AG10803 (cell line): ENCODE results near the gene KRT4.

Experiments
- DNase-seq: peaks from one replicate; pipeline ENCODE4 v3.0.0; 2010; ENCODE audit warnings: low read depth
- H3K4me3 ChIP-seq: 2 replicates; pipeline ENCODE4 v1.5.1; 2011; ENCODE audit warnings: mild to moderate bottlenecking, low read length, control low read depth
- CTCF ChIP-seq: conservative IDR thresholded peaks from 2 replicates; pipeline ENCODE4 v1.5.1; 2011; ENCODE audit warnings: mild to moderate bottlenecking, low read length, control low read depth, inconsistent platforms

The KRT4 gene

GRCh38 chr12:52832451-52832850, 18.5 kb upstream of the KRT4 start:
- H3K4me3 ChIP-seq: no peak overlapping the region

GRCh38 chr12:52831251-52831650, 17.3 kb upstream of the KRT4 start:
- DNase-seq: no peak
- TF ChIP-seq CTCF: no peak
- H3K4me3 ChIP-seq: no peak overlapping the region

More at GRCh38 chr12:52832451-52832850, 18.5 kb upstream of the KRT4 start:
- TF ChIP-seq CTCF: no peak
- DNase-seq: no peak

GRCh38 chr12:52829986-52830770, 16.3 kb upstream of the KRT4 start:
- no peak for DNase-seq
- no peak for TF ChIP-seq CTCF
- H3K4me3 ChIP-seq: no peak overlapping the region

GRCh38 chr12:52828591-52829021, 14.7 kb upstream of the KRT4 start:
- DNase-seq: peak; percentile 43
- no peak overlapping the region for H3K4me3 ChIP-seq
- no peak for TF ChIP-seq CTCF

GRCh38 chr12:52828156-52828555, 14.2 kb upstream of the KRT4 start:
- TF ChIP-seq CTCF: no peak
- no peak overlapping the region for H3K4me3 ChIP-seq
- DNase-seq: no peak

- TF ChIP-seq CTCF: no peak
- DNase-seq: no peak
- no peak overlapping the region for H3K4me3 ChIP-seq
Observed at GRCh38 chr12:52827499-52828090, 13.7 kb upstream of the KRT4 start.
